ENCODE measurements around the gene MT1E.

Gene MT1E

DNA sequence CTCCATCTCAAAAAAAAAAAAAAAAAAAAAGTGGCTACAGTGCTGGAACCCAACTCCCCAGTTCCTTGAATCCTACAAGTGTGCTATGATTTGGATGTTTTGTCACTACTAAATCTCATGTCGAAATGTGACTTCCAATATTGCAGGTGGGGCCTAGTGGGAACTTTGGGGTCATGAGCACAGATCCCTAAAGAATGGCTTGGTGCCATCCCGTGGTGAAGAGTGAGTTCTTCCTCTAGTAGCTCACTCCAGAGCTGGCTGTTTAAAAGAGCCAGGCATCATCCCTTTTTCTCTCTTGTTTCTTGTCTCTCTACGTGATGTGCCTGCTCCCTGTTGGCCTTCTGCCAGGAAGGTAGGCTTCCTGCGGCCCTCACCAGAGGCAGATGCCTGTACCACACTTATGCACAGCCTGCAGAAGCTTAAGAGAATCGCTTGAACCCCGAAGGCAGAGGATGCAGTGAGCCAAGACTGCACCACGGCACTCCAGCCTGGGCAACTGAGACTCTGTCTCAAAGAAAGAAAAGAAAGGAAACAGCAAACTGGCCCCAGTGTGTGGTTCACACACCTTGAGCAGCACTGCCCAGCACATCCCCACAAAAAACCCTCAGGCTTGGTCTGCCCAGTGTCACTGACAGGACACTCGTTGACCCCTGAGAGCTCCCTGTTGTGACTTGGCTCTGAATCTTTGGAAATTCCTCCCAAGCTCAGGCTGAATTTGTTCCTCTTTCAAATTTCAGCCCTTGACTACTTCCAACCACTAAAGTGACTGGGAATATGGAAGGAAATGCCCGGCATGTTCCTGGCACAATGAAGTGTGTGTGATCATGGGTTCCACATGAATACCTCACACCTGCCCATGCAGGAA, 3.1 kb downstream of the MT1E start:
- no peak for DNase-seq

DNA sequence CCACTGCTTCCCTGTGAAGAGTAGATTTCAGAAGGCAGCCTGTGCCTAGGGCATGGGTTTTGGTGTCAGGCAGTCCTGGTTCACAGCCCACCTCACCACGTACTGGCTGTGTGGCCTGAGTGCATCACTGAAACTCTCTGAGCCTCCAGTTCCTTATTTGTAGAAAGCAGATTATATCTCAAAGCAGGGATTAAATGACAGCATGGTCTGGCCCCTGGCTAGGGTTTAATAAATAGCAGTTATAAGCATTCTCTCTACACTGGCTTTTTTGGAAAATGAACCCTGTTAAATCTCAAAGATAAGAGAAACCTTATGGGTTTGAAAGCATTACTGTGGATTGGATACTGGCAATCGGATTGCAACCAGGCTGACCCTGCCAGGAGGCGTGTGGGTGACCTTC, 4.0 kb downstream of the MT1E start:
- DNase-seq: no peak

DNA sequence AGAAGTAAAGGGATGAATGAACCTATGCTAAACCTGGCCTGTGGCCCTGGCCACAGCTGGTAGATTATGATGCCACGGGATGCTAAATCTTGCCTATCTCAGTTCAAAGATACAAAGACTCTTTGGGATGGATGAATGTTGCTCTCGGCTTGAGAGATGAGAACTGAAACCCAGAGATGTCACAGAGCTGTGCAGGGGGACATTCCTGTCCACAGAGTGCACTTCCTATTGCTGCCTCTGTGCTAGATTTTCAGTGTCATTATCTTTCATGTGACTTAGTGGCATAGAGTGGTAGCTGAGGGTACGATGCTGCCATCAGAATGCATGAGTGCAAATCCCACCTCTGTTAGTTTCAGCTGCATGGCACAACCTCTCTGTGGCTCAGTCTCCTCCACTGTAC, 4.6 kb downstream of the MT1E start:
- no peak for DNase-seq

DNA sequence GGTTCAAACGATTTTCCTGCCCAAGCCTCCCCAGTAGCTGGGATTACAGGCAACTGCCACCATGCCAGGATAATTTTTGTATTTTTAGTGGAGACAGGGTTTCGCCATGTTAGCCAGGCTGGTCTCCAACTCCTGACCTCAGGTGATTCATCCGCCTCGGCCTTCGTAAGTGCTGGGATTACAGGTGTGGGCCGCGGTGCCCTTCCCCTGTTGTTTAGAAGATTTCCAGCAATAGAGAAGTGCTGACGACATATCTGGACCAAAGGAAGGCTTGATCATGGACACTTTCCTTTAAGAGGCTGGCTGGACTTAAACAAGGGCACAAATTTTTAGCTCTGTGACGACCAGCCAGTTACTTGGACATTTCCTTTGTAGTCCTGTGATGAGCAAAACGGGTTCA, 5.6 kb downstream of the MT1E start:
- no peak for DNase-seq

DNA sequence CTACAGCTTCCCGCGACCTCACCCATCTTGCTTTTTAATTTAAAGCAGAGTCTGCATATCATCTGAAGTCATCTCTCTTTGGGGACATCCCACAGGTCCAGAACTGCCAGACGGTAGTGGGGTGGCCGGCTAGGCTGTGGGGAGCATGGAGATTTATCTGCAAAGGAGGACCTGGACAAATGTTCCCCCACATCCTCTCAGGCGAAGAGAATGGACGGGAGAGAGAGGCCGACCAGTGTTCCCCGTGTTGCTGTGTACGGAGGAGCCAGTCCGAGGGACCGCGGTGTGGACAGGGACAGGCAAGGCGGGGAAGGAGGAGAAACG, 6.2 kb downstream of the MT1E start:
- no peak for DNase-seq

DNA sequence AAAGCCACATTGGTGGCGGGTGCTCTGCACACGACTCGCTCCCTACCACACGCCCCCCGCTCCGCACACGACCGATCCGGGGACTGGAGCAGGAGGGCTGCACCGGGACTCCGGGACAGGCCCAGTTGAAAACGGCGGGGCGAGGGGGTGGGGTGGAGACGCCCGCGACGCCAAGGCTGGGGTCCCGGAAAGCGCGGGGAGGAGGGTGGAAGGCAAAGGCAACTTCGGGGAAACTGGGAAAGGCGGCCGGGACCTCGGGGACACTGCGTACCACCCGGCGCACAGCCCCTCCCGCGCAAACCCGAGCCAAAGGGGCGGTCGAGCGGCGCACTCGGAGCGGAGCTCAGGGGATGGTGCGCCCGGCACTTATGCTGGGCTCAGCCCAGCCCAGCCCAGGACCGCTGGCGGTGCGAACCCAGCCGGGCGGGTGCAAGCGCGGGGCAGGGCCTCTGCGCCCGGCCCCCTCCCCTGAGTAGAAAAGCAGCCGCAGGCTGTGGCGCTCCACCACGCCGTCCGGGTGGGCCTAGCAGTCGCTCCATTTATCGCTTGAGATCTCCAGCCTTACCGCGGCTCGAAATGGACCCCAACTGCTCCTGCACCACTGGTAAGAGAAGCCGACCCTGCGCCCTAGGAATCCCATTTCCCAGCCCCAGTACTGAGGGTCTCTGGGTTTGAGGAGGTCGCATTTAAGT, 6.7 kb downstream of the MT1E start, which contains the start of gene MT1M:
MT1M (plus strand) TSS at position 504 of the 692 bp plus-strand sequence; CDS start at position 577, 73 bp downstream.
- DNase-seq: peak; percentile 48

DNA sequence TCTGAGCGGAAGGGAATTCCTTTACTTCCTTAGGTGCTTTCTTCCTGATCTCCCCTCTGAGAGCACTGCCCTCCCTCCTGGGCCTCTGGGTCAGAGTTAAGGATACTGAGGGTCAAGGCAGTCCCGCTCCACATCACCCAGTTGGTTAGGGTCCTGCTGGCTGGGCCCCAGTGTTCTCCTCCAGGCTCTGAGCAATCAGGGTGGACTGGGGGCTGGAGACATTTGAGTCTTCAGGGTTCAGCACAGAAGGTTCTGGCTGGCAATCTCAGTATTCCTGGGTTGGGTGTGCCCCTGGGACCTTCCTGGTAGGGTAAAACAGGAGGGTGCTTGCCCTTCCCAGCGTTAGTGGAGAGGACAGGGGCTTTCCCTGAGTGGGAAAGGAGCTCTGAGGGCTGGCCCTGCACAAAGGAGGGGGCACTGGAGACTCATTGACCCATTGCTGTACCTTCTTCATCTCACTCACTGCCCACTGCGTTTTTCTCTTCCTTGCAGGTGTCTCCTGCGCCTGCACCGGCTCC, 7.3 kb downstream of the MT1E start:
- DNase-seq: no peak

DNA sequence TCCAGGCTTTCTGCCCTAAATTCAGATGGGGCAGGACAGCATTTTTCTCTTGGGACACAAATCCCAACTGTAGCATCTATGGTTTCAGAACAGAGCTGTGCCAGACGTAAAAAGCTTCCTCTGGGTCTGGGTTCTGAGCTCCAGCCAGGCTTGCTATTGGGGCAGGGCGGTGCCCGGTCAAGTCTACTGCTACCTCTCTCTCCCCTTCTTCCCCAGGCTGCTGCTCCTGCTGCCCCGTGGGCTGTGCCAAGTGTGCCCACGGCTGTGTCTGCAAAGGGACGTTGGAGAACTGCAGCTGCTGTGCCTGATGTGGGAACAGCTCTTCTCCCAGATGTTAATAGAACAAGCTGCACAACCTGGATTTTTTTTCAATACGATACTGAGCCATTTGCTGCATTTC, 8.0 kb downstream of the MT1E start:
- no peak for DNase-seq

DNA sequence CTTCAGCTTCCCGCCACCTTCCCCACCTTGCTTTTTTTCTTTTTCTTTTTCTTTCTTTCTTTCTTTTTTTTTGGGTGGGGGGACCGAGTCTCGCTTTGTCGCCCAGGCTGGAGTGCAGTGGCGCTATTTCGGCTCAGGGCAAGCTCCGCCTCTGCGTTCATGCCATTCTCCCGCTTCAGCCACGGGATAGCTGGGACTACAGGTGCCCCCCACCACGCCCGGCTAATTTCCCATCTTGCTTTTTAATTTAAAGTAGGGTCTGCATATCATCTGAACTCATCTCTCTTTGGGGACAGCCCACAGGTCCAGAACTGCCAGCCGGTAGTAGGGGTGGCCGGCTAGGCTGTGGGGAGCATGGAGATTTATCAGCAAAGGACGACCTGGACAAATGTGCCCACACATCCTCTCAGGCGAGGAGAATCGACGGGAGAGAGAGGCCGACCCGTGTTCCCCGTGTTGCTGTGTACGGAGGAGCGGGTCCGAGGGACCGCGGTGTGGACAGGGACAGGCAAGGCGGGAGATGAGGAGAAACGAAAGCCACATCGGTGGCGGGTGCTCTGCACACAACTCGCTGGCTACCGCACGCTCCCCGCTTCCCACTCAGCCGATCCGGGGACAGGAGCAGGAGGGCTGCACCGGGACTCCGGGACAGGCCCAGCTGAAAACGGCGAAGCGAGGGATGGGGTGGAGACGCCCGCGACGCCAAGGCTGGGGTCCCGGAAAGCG, 9.3 kb downstream of the MT1E start:
- DNase-seq: no peak

DNA sequence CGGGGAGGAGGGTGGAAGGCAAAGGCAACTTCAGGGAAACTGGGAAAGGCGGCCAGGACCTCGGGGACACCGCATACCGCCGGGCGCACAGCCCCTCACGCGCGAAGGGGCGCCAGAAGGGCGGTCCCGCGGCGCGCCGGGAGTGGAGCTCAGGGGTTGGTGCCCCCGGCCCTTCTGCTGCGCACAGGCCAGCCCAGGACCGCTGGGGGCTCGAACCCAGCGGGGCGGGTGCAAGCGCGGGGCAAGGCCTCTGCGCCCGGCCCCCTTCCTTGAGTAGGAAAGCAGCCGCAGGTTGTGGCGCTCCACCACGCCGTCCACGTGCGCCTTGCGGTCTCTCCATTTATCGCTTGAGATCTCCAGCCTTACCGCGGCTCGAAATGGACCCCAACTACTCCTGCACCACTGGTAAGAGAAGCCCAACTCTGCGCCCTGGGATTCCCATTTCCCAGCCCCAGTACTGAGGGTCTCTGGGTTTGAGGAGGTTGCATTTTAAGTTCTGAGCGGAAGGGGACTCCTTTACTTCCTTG, 9.9 kb downstream of the MT1E start:
- DNase-seq: no peak

DNA sequence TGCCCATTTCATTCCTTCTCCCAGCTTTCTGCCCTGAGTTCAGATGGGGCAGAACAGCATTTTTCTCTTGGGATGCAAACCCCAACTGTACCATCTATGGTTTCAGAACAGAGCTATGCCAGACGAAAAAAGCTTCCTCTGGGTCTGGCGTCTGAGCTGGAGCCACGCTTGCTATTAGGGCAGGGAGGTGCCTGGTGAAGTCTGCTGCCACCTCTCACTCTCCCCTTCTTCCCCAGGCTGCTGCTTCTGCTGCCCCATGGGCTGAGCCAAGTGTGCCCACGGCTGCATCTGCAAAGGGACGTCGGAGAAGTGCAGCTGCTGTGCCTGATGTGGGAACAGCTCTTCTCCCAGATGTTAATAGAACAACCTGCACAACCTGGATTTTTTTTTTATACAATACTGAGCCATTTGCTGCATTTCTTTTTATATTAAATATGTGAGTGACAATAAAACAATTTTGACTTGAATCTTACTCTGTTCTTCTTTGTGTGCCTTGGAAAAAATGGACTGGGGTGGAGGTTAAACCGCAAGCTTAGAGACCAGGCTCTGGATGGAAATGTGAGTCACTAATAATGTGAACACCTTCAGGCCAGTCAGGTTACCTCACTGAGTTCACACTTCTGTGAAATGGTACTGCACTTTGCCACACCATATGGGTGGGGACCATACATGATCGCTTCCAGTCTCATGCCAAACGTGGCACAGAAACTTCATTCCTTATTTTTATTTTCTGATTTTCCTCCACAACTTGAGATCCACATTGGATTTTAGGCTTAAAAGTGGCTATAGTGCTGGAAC, 11.2 kb downstream of the MT1E start:
- no peak for DNase-seq

DNA sequence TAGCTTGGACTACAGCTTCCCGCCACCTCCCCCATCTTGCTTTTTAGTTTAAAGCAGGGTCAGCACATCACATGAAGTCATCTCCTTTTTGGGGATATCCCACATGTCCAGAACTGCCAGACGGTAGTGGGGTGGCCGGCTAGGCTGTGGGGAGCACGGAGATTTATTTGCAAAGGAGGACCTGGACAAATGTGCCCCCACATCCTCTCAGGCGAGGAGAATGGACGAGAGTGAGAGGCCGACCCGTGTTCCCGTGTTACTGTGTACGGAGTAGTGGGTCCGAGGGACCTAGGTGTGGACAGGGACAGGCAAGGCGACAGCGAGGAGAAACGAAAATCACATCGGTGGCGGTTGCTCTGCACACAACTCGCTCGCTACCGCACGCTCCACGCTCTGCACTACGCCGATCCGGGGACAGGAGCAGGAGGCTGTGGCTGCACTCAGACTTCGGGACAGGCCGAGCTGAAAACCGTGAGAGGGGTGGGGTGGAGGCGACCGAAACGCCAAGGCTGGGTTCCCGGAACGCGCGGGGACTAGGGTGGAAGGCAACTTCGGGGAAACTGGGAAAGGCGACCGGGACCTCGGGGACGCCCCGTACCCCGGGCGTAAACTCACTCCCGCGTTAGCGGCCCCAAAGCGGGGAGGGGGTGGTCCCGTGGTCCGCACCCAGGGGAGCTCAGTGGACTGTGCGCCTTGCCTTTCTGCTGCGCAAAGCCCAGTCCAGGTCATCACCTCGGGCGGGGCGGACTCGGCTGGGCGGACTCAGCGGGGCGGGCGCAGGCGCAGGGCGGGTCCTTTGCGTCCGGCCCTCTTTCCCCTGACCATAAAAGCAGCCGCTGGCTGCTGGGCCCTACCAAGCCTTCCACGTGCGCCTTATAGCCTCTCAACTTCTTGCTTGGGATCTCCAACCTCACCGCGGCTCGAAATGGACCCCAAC, 12.5 kb downstream of the MT1E start, which contains the start of gene MT1A:
MT1A (plus strand) TSS at position 853 of the 937 bp plus-strand sequence; CDS start at position 926, 73 bp downstream.
- DNase-seq: no peak

DNA sequence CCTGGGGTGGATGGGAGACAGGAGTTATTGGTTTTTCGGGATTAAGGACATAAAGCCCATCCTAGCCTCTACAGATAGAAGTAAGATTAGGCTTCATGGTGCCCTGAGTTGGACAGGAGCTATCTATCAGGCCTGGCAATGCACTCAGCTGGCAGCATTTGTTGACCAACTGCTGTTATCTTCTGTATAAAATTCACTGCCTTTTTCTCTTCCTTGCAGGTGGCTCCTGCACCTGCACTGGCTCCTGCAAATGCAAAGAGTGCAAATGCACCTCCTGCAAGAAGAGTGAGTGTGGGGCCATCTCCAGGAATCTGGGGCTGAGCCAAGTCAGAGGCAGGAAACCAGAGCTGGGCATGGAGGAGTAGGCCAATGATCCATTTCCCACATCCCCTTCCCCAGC, 13.5 kb downstream of the MT1E start:
- no peak for DNase-seq

DNA sequence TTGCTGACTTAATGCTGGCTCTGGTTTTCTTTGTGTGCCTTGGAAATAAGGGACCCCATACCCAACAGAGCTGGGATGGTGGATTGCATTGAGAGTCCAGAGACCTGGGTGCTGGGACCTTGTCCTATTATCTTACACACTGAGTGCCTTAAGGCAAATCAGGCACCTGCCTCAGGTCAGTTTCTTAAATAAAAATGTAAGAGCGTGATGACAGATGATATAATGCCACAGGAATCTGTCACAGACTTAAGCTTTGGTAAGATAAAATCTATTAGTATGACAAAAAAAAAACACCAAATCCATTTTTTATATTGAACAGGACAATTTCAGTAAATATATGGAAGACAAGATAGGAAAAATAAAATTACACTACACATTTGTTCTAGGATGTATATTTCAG, 14.5 kb downstream of the MT1E start:
- DNase-seq: no peak

DNA sequence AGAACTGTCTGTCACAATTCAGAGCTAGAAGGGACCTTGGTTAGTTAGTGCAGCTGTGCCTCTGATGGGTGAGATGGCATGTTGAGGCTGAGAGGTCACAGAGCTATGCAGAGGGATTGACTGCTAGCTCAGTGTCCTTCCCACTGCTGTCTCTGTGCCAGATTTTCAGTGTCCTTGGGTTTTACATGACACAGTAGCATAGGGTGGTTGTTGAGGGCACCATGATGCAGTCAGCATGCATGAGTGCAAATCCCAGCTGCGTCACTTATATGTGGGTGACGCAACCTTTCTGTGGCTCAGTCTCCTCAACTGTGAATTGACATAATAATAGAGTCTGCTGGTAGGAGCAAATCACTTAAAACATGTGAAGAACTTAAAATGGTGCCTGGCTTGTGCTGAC, 15.6 kb downstream of the MT1E start:
- no peak for DNase-seq

DNA sequence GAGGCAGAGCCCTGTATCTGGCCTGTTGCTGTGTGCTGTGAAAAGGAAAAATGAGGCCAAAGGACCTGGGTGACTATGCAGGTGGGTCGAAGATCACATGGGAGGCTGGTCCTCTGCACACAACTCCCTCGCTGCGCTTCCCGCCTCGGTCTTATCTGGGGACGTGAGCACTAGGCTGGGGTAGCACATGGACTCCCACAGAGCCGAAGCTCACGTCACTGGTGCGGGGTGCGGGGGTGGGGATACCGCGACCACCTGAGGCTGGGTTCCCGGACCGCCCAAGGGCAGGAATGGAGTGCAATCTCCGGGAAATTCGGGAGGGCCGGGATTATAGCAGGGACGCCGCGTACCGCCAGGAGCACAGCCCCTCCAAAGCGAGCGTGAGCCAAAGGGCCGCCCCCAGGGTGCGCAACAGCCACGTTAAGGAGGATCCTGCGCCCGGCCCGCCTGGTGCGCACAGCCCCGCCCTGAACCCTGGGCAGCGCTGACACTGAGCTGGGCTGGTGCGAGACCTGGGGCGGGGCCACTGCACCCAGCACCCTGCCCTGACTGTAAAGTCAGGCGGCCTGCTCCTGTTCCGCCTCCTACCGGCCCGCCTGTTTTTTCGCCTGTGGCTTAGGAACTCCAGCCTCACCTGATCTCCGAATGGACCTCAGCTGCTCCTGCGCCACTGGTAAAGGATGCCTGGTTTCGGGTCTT, 17.6 kb downstream of the MT1E start:
- DNase-seq: no peak

DNA sequence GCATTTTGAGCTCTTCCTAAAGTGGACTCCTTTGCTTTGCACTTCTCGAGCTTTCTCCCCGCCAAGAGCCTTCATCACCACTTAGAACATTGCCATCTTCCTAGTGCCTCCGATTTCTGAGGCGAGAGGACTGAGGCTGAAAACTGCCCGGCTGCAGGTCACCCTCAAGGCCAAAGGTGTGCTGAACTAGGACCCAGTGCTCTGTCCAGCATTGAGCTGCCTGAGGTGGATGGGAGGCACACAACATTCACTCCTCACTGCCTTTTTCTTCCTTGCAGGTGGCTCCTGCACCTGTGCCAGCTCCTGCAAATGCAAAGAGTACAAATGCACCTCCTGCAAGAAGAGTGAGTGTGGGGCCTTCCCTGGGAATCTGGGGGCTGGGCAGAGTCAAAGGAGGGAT, 18.3 kb downstream of the MT1E start:
- DNase-seq: no peak

DNA sequence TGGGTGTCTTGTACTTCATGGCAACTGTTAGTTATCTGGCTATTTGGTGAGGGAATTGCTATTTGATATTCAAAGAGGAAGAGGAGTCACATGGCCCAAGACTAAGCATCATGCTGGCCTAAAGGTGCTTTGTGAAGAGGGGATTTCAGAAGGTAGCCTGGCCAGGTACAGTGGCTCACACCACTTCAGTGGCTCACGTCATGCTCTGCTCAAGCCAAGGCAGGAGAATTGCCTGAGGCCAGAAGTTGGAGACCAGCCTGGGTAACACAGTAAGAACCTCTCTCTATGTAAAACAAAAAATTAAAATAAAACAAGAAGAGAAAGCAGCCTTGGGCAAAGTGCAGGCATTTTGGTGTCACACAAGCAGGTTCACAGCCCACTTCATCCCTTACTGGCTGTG, 19.7 kb downstream of the MT1E start:
- DNase-seq: no peak

DNA sequence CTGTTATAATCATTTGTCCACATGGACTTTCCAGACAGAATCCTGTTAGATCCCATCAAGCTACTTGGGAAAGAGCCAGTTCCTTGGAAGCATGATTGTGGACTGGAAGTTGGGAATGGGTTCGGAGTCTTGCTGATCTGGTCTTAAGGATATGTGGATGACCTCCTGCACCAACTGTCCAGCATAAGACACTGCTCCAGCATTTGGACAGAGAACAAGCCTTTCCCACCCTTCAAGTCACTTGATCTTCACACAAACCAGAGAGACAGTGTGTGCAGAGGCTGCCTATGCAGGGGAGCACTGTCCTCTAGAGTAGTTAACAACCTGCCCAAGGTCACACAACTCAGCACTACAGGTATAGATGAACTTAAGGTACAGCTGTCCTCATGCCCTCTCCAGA, 20.3 kb downstream of the MT1E start:
- DNase-seq: no peak

DNA sequence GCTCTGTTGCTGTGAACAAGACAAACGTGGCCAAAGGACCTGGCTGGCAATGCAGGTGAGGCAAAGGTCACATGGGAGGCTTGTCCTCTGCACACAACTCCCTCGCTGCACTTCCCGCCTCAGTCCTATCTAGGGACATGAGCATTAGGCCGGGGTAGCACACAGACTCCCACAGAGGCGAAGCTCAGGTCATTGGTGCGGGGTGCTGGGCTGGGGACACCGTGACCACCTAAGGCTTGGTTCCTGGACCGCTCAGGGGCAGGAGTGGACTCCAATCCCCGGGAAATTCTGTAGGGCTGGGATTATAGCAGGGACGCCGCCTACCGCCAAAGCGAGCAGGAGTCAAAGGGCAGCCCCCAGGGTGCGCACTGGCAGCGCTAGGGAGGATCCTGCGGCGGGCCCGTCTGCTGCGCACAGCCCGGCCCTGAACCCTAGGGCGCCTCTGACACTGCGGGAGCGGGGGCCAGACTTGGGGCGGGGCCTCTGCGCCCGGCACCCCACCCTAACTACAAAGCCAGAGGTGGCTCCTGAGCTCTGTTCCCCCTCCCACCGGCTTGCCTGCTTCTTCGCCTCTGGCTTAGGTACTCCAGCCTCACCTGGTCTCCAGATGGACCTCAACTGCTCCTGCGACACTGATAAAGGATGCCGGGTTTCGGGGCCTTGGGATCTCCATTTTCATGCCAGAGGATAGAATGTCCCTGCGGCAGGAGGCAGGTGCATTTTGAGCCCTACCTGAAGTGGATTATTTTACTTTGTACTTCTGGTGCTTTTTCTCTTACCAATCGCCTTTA, 22.3 kb downstream of the MT1E start:
- DNase-seq: no peak

All from NCI-H2227 treated with DMSO at 0.1 percent for 48 hours (cell line).